ENCODE results near the gene BMI1.
"Not testable (repeated sequence)": the region's sequence is repeated elsewhere in the genome, so short reads cannot be mapped to it uniquely, and the experiment has no call there.

BMI1 gene

DNA sequence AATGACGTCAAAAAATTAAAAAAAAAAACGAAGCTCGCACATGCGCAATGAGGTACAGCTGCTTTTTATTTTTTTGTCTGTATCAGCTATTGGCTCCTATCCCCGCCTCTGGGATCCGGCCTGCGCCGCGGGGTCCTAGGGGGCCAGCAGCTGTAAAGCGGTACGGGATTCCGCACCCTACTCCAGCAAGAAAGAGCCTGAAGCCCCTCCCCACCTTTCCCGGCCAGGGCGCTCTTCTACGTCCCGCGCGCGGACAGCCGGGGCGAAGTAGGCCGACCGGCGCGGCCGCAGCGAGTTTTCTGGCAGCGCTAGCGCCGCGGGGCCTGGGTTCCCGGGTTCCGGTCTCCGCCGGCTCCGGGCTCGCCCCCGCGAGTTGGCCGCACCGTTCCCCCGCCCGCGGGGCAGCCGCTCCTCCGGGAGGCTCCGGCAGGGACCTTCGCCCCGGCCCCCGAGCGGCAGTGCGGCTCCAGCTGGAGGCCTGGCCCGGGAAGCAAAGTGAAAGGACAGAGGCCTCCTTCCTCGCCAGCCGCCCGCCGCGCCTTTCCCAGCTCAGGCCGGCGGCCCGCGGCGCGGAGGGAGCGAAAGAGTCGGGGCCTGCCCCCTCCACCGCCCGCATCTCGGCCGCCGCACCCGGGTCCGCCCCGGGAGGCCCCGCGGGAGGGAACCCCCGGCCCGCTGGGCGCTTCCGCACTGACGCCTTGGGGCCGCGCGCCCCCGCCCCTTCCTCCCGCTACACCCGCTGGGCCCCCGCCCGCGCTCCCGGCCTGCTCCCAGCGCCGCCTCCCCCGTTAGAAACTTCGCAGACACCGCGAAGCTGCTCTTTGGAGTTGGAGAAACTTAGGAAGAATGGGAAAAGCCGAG, 19.7 kb downstream of the BMI1 start:
- DNase-seq (ENCODE audit: low spot score), result peak; percentile 57

DNA sequence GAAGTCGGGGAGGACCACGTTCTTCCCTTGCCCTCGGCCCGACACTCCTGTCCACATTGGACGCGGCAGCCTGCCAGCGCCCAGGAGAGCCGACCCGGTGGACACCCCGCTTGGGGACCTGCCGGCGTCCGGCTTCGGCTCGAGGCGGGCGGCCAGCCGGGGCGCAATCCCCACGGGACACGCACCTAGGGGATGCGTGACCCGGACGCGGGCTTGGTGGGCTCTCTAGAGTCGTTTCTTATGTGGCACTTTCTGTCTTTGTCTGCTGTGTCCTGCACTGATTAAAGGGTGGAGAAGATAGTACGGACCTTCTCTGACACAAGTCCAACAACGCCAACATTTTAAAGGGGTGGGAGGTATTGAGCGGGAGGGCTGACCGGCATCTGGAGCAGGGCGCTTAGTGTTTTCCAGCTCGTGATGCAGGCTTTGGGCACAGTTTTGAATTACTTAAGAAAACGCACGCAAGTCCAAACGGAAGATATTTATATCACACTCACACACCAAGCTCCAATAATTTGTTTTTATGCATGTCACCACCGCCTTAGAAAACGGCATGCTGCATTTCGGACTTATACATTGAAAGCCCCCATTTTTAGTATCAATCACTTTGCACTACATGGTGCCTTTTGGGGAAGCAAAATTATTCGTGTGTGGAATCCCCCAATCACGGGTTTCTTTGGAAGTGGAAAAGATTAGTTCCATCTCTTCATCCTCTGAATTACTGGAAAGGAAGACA, 20.5 kb downstream of the BMI1 start:
- no peak for DNase-seq (ENCODE audit: low spot score)

DNA sequence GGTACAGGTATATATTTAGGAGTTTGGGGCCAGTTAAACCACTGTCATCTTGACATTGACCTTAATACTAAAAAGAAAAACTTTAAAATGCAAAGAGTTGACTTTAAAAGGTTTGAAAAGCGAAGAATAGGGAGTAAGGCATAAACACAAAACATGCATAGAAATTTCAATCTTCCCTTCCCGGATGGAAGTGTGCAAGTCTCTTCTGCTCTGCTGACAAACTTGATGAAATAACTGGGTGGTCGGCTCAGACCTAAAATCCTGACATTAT, 21.0 kb downstream of the BMI1 start:
- no peak for DNase-seq (ENCODE audit: low spot score)

DNA sequence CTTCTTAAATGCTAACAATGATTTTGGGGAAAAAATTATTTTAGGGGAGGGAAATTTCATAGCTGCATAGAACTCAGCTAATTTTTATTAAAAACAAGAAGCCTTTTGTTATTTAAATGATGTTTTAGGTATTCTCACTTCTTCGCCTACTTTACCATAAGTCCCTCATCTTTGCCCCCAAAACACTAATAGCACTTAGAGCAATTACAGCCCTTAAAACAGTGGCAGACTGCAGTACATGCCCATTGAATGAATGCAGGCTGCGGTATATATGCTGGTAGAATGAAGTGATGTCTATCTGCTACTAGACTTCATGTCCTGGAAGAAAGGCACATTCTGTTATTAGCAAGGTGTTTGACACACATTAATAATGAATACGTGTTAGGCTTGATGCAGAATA, 21.5 kb downstream of the BMI1 start:
- no peak for DNase-seq (ENCODE audit: low spot score)

DNA sequence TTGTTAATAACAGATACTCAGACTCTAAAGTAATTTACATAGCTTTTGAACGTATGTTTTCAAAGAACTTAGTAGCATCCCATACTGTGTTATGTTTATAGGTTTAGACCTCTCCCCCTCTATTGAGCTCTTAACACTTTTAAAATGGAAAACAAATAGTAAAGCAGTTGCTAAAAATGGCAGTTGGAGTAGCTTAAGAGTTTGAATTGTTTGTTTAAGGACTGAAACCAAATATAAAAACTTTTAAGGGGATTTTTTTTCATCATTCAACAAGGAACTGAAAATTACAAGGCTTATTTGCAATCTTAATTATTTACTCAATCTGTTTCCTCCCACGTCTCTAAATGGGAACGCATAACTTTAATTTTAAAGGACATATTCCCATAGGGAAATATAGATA, 22.8 kb downstream of the BMI1 start:
- no peak for DNase-seq (ENCODE audit: low spot score)

DNA sequence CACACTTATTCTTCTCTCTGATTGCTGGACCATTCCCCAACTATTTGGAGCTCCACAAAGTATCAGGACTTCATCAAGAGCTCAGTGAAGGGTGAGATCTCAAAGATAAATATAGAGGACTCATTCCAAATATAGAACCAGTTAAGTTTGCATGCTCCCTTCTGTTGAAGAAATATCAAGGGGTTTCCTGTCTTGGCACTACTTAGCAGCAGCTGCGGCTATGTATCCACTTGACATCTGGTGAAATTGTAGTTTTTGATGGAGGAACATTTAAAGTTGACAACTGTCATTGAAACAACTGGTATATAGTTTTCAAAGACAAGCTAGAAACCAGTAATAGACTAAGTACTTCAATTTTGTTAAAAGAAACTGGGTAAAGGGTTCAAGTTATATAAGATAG, 23.4 kb downstream of the BMI1 start:
- DNase-seq (ENCODE audit: low spot score), result no peak

DNA sequence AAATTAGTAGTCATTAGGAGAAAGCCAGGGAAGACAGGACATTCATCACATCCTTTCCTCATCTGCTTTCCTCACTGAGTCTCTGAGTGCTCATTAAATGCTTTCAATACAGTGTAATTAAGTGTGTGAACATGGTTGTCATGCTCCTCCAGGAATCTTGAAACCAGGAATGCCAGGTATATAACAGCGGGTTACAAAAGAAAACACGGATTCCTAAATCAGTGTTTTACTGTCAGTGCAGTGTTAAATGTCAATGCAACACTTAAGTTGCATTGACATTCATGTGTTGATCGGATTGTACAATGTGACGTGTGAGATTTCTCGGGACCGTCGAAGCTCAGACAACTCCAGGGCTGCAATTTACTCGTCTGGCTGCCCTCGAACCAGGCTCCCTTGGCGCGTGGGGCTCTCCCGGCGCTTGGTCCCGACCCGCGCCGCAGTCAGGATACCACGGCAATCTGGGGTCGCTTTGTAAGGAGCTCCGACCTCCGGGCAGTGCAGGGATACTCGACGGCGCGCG, 23.9 kb downstream of the BMI1 start:
- DNase-seq (ENCODE audit: low spot score), result no peak

DNA sequence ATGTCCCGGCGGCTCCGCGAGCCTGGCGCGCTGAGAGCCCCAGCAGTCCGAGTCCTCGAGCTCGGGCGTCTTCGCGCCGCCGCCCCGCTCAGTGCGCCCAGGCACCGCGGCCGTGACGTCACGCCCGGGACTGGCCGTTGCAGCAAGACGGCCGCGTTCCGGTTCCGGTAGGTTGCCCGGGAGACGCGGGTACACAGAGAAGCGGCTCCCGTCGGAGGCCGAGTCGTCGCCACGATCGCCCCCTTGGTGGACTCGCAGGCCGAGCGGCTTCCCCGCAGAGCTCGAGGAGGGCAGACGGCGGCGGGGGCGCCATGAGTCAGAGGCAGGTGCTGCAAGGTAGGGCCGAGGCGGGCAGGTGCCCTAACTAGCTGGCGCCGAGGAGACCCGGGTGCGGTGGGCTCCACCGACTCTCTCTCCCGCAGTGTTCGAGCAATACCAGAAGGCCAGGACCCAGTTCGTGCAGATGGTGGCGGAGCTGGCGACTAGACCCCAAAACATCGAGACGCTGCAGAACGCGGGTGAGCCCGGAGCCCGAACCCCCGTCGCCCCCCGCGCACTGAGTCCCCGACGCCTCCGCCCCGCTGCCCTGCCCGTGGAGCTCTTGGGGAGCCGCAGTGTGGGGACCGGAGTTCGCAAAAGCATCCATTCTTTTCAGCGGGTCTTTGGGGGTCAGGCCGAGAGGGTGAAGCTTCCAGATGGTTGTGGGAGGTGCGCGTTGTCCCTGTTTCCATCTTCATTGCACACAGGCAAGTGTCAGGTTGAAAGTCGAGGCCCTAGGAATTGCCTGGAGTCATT, 24.6 kb downstream of the BMI1 start, which contains the start of gene SPAG6:
SPAG6 (plus strand) TSS at position 196 of the 795 bp plus-strand sequence; CDS start at position 312, 116 bp downstream.
- DNase-seq (ENCODE audit: low spot score), result no peak

DNA sequence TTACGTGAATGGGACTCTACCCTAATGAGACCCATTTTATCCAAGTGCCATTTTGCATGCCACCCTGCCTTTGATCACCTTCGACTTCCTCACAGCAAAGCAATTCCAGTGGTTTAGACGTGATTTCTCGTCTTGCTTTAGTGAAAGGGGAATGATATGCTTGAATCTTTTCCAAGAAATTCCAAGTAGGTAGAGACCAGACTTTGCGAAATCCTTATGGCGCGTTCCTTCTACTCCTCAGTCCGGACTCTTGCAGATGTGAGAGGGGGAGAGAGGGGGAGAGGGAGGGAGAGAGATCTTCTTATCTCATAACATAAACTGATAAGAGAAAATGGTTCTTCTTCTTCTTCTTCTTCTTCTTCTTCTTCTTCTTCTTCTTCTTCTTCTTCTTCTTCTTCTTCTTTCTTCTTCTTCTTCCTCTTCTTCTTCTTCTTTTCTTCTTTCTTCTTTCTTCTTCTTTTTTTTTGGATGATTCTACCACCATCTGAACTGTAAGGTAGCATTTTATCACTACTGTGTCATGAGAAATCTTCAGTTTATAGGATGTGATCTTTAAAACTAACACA, 25.3 kb downstream of the BMI1 start:
- no peak for DNase-seq (ENCODE audit: low spot score)

DNA sequence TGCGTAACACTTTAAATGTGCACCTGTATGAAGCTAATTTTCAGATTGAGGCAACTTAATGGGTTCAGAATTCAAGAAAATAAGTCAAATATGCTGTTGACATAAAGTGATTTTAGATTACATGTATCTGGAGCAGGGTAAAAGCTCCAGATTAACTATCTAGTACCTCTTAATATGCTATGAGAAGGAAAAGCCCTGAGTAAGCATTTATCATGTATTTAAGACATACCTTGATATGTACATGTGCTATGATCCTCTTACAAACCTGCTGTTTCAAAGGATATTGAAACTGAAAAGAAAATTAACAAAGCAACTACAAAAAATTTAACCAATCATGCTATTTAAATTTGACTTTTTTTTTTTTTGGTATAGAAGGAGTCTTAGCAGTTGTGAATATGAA, 28.9 kb downstream of the BMI1 start:
- no peak for DNase-seq (ENCODE audit: low spot score)

DNA sequence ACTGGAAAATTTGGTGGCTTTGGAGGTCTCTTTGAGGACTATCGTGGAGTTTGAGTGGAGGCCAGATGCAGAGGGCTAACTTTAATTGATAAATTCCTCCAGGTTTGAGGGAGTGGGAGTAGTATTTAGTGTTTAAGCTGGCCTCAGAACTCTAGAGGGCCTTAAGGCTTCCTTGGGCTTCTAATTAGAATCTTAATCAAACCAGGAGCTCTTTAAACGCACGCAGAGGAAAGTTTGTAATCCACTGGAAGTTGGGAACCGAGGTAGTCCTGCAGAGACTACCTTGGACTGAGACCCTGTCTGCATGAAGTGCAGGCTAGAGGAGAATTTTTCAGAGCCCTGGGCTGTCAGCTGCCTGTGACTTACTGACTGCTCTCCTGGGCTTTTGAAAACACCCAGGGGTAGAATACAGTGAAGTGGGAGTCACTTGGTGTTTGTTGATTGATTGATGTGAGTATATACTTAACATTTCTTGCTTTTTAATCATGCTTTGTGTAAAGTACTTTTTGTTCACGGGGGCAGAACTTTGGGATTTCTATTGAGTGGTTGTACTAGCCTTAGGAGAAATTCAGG, 30.3 kb downstream of the BMI1 start:
- DNase-seq (ENCODE audit: low spot score), result no peak

DNA sequence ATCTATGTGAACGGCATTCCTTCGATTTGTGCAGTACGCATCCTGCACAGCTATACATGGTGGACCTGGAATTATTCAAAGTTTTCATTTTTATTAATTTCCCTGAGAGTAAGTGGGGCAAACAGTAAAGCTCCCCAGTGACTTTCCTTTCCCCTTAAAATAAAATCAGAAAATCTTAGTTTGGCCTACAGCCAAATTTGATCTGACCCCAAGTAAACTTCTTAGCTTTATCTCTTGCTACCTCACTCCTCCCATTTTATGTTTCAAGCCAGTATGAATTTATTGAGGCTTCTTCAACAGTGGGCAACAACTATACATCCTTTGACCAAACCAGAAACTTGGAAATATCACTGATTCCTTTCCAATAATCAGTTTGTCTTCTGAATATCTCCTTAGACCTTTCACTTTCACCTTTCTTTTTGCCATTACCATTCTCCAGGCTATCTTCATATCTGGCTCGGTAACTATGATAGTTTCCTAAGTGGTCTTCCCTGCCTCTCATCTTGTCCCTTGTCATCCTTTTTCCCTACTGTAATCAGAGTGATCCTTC, 35.5 kb downstream of the BMI1 start:
- DNase-seq (ENCODE audit: low spot score), result no peak

DNA sequence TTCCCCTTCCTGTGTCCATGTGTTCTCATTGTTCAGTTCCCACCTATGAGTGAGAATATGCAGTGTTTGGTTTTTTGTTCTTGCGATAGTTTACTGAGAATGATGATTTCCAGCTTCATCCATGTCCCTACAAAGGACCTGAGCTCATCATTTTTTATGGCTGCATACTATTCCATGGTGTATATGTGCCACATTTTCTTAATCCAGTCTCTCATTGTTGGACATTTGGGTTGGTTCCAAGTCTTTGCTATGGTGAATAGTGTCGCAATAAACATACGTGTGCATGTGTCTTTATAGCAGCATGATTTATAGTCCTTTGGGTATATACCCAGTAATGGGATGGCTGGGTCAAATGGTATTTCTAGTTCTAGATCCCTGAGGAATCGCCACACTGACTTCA, 36.9 kb downstream of the BMI1 start:
- not testable (repeated sequence) for DNase-seq (ENCODE audit: low spot score)

DNA sequence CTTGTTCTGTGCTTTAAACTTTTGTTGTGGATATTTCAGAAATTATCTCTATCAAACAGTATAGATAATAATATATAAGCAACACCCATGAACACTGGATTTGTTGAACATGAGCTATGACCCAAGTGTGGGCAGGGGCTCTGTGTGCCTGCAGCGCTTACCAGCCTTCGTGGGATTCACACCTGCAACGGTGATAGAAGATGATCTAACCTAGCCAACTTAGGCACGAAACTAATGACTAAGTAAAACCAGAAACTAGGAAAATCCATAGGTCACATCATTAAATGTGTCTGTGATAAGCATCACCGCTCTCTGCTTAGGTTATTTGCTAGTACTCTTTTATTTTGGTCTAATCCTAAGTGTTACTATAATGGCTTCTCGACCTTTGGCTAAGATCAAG, 42.4 kb downstream of the BMI1 start:
- DNase-seq (ENCODE audit: low spot score), result no peak

DNA sequence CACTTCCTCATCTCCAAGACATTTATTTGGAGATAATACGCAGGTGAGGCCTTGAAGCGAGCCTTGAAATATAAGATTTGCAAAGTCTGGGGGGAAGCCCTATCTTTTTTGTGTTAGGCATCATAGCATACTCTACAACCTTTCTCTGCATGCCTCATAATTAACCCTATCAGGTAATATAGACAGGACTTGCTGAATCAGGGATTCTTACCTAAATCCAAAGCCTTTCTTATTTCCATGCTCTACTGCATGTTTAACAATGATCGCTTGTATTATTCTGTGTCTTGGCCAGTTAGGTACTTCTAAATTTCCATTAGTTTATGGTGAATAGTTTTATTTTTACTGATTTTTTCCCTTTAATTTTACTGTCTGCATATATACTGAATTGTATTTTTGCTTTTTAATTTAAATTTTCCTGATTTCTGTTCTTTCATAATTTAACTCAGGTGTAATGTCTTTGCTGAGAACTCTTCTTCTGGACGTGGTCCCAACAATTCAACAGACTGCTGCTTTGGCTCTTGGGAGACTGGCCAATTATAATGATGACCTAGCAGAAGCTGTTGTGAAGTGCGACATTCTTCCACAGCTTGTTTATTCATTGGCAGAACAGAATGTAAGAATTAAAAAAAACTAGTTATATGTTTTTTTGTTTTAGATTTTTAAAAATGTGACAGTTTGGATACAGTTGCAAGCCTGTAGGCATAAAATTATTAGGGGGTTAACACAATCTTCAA, 43.7 kb downstream of the BMI1 start:
- no peak for DNase-seq (ENCODE audit: low spot score)

DNA sequence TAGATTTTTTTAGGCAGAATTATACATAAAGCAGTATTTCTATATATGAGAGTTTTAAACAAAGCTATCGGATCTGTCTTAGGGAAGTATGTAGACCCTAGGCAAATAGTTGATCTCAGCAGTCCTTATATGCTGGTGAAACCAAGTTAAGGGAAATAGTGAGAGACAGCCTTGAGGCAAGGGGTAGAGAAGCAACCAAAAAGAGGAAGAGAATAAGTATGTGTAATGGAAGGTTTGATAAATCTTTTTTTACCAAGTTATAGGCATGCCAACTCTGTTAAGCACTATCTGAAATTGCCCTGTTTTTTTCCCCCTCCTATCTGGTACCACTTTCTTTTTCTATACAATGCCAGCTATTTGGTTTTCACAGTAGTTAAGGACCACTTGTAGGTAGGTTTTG, 44.3 kb downstream of the BMI1 start:
- DNase-seq (ENCODE audit: low spot score), result no peak

DNA sequence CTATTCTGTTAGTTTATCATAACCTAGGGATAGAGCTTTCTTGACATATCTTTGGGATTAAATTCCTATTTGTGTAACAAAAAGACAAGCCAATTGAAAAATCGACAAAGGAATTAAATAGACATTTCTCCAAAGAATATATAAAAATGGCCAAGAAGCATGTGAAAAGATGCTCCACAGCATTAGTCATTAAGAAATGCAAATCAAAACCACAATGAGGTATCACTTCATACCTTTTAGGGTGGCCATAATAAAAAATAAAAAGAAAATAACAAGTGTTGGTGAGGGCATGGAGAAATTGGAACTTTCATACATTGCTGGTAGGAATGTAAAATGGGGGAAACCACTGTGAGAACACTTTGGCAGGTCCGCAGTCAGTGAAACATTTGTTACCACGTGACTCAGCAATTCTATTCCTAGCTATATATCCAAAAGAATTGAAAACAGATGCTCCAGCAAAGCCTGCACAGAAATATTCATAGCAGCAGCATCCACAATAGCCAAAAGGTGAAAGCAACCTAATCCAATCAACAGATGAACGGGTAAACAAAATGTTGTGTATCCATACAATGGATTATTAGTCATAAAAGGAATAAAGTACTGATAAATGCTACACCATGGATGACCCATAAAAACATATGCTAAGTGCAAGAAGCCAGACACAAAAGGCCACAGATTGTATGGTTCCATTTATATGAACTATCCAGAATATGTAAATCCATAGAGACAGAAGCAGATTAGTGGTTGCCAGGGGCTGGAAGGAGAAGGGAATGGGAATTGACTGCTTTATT, 44.9 kb downstream of the BMI1 start:
- no peak for DNase-seq (ENCODE audit: low spot score)

DNA sequence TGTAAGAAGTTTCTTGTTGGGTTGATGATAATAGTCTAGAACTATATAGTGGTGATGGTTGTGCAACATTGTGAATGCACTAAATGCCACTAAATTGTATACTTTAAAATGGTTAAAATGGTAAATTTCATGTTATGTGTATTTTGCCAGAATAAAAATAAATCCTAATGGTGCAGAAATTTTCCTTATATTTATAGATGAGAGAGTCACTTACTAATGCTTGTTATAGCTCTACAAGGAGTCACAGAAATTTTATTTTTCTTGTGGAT, 45.5 kb downstream of the BMI1 start:
- DNase-seq (ENCODE audit: low spot score), result no peak

DNA sequence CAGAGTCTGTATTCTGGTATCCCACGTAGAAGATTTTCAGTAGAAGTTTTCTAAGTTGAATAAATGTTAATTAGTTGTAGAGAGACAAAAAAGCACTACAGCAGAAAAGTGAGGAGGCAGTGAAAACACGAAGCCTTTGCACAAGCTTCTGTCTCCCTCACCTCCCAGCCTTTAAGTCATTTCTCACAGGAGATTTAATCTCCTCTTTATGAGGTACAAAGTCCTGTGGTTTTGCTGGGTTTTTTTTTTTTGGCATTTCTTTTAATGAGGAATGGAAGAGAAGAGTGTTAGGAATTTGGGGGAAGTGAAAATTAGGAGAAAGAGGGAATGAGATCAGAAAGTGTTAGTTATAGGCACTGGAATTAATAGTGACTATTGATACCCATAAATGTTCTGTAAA, 45.9 kb downstream of the BMI1 start:
- no peak for DNase-seq (ENCODE audit: low spot score)

DNA sequence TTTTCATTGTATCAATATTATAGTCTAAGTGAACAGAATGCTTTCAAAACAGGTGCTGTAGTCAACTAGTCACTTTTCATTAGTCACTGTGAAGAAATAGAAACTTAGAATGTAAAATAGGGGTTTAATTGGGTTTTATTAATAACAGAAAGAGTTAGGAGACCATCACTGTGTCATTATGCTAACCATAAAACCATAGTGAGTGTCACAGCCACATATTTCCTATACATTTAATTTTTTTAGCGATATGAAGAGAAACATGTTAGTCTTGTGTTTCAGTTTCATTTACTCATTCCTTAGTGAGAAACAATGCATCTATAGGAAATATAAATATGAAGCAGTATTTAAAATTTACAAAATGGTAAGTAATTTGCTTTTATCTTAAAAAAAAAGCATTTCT, 46.6 kb downstream of the BMI1 start:
- no peak for DNase-seq (ENCODE audit: low spot score)

Measured in CD4-positive, alpha-beta T cell treated with Interleukin-15 for 4 hours (primary cell).